Astrocyte (in vitro differentiated cells and primary cell): ENCODE data around the gene MLN. TPM values are rescaled to one million over a fixed set of nuclear protein-coding genes. Genes with fewer than 3 reads are reported as not detected.

ENCODE experiments used
- DNase-seq: peaks from one replicate; pipeline ENCODE4 v3.0.0-alpha.2; 2010; ENCODE audit warnings: low read depth
- FAIRE-seq: peaks from 2 replicates; lab custom pipeline; 2011; peaks lifted over from hg19 to GRCh38; lab: Jason Lieb, UNC
- H2AFZ ChIP-seq: 2 replicates; pipeline ENCODE4 v1.6.0; 2012; ENCODE audit warnings: low read depth, low read length, inconsistent platforms
- H3K27ac ChIP-seq: 2 replicates; pipeline ENCODE4 v1.5.1; 2011; ENCODE audit warnings: low read depth, low read length, inconsistent platforms
- H3K27me3 ChIP-seq: 2 replicates; pipeline ENCODE4 v1.6.0; 2011; ENCODE audit warnings: low read length, inconsistent platforms; ENCODE audit not compliant: insufficient read depth
- H3K36me3 ChIP-seq: 2 replicates; pipeline ENCODE4 v1.5.1; 2011; ENCODE audit warnings: low read length, inconsistent platforms; ENCODE audit not compliant: insufficient read depth
- H3K4me1 ChIP-seq: 2 replicates; pipeline ENCODE4 v1.5.1; 2011; ENCODE audit warnings: low read length, inconsistent platforms; ENCODE audit not compliant: insufficient read depth
- H3K4me2 ChIP-seq: 2 replicates; pipeline ENCODE4 v1.6.0; 2012; ENCODE audit warnings: low read length, inconsistent platforms
- H3K4me3 ChIP-seq: 2 replicates; pipeline ENCODE4 v1.5.1; 2011; ENCODE audit warnings: low read depth, mild to moderate bottlenecking, low read length, inconsistent platforms; ENCODE audit not compliant: insufficient read depth
- H3K79me2 ChIP-seq: 2 replicates; pipeline ENCODE4 v1.6.0; 2012; ENCODE audit warnings: mild to moderate bottlenecking, low read length, inconsistent platforms; ENCODE audit not compliant: insufficient read depth
- H3K9ac ChIP-seq: 2 replicates; pipeline ENCODE4 v1.6.0; 2012; ENCODE audit warnings: mild to moderate bottlenecking, low read length, inconsistent platforms
- H3K9me3 ChIP-seq: 2 replicates; pipeline ENCODE4 v1.5.1; 2012; ENCODE audit warnings: low read depth, mild to moderate bottlenecking, low read length, inconsistent platforms; ENCODE audit not compliant: insufficient read depth
- H4K20me1 ChIP-seq: 2 replicates; pipeline ENCODE4 v1.6.0; 2012; ENCODE audit warnings: low read length, inconsistent platforms; ENCODE audit not compliant: insufficient read depth
- H3K27ac Mint-ChIP-seq: one replicate; pipeline ENCODE4 v1.8.0; 2021; ENCODE audit warnings: mild to moderate bottlenecking, mixed read lengths; ENCODE audit not compliant: unreplicated experiment
- H3K27me3 Mint-ChIP-seq: one replicate; pipeline ENCODE4 v1.8.0; 2021; ENCODE audit warnings: low read depth, mixed read lengths; ENCODE audit not compliant: unreplicated experiment
- H3K36me3 Mint-ChIP-seq: one replicate; pipeline ENCODE4 v1.8.0; 2021; ENCODE audit warnings: low read depth, mixed read lengths; ENCODE audit not compliant: unreplicated experiment
- H3K4me1 Mint-ChIP-seq: one replicate; pipeline ENCODE4 v1.8.0; 2021; ENCODE audit warnings: low read depth, mixed read lengths; ENCODE audit not compliant: unreplicated experiment
- H3K4me3 Mint-ChIP-seq: one replicate; pipeline ENCODE4 v1.8.0; 2021; ENCODE audit warnings: mild to moderate bottlenecking, moderate library complexity, mixed read lengths; ENCODE audit not compliant: unreplicated experiment
- H3K9me3 Mint-ChIP-seq: one replicate; pipeline ENCODE4 v1.8.0; 2021; ENCODE audit warnings: mild to moderate bottlenecking, mixed read lengths; ENCODE audit not compliant: unreplicated experiment
- EZH2 ChIP-seq: IDR thresholded peaks from 2 replicates; pipeline ENCODE4 v1.6.1; 2012; ENCODE audit warnings: mild to moderate bottlenecking, low read length, inconsistent platforms; ENCODE audit not compliant: insufficient read depth
- total RNA-seq: library from RNA; stranded (reverse); gene quantifications from 2 replicates; pipeline ENCODE4 v1.2.1, GENCODE V29; 2021
- TF ChIP-seq, protein P1 (sequence below): IDR thresholded peaks from 2 replicates; pipeline ENCODE4 v1.5.1; 2011; ENCODE audit warnings: low read depth, mild to moderate bottlenecking, inconsistent platforms, low read length, moderate library complexity; ENCODE audit not compliant: insufficient read depth

The MLN gene
- total RNA-seq, 1 donor from 2014 or later, result not detected

DNA sequence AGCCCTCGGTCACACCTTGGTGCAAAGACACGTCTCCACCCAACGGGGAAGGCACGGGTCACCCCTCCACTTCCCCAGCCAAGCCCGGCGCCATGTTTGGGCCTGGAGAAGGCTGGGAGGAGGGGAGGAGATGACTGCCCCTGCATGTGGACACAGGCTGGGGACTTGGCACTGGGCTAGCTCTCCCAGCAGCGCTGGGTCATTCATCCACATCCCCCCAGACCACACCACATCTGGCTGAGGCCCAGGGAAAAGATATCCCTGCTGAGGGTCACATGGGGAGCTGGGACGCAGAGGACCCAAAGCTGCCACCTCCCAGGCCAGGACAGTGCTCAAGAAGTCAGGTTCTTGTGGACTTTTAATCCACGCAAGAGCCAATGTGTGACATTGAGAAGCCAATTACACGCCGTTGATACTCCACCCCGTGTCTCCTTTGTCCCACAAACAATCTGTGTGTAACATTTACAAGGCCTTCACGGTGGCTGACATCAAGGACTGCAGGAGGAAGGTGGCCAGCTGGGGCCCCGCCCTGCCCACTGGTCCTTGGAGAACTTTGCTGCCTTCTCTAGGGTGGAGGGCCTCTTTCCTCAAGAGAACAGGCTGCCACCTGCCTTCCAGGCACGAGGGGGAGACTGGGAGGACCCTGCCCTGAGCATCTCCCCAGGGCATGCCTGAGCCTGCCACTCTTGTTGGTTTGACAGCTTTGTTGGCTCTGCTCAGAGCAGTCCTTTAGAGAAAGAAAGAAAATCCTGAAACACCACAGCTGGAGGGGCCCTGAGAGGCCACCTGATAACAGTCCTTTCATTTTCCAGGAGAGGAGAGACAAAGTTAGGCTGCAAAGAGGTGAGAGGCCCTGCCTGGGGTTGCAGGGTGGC, 51.8 kb downstream of the MLN start:
- no peaks in the 10 kb centered on the region for H3K4me1 ChIP-seq
- no peak overlapping the region for H3K9ac ChIP-seq
- H3K4me3 ChIP-seq, result no peak overlapping the region
- DNase-seq (no peak), FAIRE-seq (no peak)
- H3K9me3 ChIP-seq, result no peaks in the 10 kb centered on the region
- H2AFZ ChIP-seq, result no peak overlapping the region
- Mint-ChIP-seq H3K27ac (no peak overlapping the region), H3K27me3 (peaks cover 11% of the 10 kb centered on the region), H3K4me3 (no peak overlapping the region), H3K4me1 (peaks cover 13% of the 10 kb centered on the region), H3K36me3 (no peaks in the 10 kb centered on the region), H3K9me3 (no peaks in the 10 kb centered on the region)
- H3K27ac ChIP-seq, result no peak overlapping the region
- no peaks in the 10 kb centered on the region for H4K20me1 ChIP-seq
- no peak overlapping the region for H3K4me2 ChIP-seq
- TF ChIP-seq, protein P1, sequence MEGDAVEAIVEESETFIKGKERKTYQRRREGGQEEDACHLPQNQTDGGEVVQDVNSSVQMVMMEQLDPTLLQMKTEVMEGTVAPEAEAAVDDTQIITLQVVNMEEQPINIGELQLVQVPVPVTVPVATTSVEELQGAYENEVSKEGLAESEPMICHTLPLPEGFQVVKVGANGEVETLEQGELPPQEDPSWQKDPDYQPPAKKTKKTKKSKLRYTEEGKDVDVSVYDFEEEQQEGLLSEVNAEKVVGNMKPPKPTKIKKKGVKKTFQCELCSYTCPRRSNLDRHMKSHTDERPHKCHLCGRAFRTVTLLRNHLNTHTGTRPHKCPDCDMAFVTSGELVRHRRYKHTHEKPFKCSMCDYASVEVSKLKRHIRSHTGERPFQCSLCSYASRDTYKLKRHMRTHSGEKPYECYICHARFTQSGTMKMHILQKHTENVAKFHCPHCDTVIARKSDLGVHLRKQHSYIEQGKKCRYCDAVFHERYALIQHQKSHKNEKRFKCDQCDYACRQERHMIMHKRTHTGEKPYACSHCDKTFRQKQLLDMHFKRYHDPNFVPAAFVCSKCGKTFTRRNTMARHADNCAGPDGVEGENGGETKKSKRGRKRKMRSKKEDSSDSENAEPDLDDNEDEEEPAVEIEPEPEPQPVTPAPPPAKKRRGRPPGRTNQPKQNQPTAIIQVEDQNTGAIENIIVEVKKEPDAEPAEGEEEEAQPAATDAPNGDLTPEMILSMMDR, result no peak
- no peak for TF ChIP-seq EZH2
- H3K79me2 ChIP-seq, result no peaks in the 10 kb centered on the region
- H3K36me3 ChIP-seq, result no peaks in the 10 kb centered on the region
- no peaks in the 10 kb centered on the region for H3K27me3 ChIP-seq

DNA sequence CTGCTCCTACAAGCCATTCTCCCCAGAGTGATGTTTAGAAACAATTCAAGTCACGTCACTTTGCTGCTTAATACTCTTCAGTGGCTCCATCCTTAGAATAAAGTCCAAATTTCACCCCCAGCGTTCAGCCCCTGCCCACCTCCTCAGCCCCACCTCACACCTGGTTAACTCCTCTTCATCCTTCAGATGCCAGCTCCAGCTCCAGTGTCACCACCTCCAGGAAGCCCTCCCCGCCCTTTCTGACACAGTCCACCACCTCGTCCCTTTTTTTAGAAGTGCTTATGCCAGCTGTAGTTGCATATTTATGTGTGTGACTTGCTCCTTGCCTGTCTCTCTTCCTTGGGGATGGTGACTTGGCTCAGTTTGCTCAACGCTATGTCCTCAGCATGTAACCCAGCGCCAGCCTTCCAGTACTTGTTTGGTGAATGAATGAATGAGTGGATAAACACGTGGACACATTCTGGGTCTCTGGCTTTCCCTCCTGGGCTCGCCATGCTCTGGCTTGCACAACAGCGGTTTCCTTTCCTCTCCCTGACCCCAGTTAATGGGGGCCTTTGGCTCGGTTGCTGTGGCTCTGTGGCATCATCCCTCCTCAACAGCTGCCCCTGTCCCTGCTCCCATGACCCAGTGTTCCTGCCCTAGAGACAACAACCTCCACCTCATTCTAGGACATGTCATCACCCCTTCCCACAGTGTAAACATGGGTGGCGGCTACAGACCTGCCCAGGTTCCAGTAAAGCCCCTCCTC, 53.4 kb downstream of the MLN start:
- H2AFZ ChIP-seq, result no peak overlapping the region
- H3K27ac ChIP-seq, result no peak overlapping the region
- H3K36me3 ChIP-seq, result no peaks in the 10 kb centered on the region
- Mint-ChIP-seq H3K4me3 (no peak overlapping the region), H3K27me3 (peaks cover 11% of the 10 kb centered on the region), H3K36me3 (no peaks in the 10 kb centered on the region), H3K4me1 (peaks cover 28% of the 10 kb centered on the region), H3K27ac (peak overlapping the region; percentile 50), H3K9me3 (no peaks in the 10 kb centered on the region)
- no peaks in the 10 kb centered on the region for H3K27me3 ChIP-seq
- H3K4me3 ChIP-seq, result no peak overlapping the region
- no peak for DNase-seq
- no peaks in the 10 kb centered on the region for H3K79me2 ChIP-seq
- H3K4me2 ChIP-seq, result no peak overlapping the region
- H3K4me1 ChIP-seq, result peaks cover 12% of the 10 kb centered on the region
- no peak overlapping the region for H3K9ac ChIP-seq
- no peak for FAIRE-seq
- no peaks in the 10 kb centered on the region for H3K9me3 ChIP-seq
- TF ChIP-seq EZH2, result no peak
- TF ChIP-seq, protein P1, result no peak
- no peaks in the 10 kb centered on the region for H4K20me1 ChIP-seq
